Osteoblast (primary cell): ENCODE data around the gene CRY2. TPM values are rescaled to one million over a fixed set of nuclear protein-coding genes. Genes with fewer than 3 reads are reported as not detected.

Source experiments
- DNase-seq: peaks from one replicate; pipeline ENCODE4 v3.0.0; 2011; ENCODE audit warnings: low spot score, mixed read lengths; ENCODE audit not compliant: insufficient read length; ENCODE audit errors: missing footprints
- H2AFZ ChIP-seq: 2 replicates; pipeline ENCODE4 v1.6.0; 2011; ENCODE audit warnings: mild to moderate bottlenecking, low read length
- H3K27ac ChIP-seq: 2 replicates; pipeline ENCODE4 v1.5.1; 2011; ENCODE audit warnings: mild to moderate bottlenecking, low read depth, low read length, moderate library complexity
- H3K27me3 ChIP-seq: 2 replicates; pipeline ENCODE4 v1.6.0; 2012; ENCODE audit warnings: mild to moderate bottlenecking, control low read depth, inconsistent platforms, low read length, moderate library complexity; ENCODE audit not compliant: insufficient read depth
- H3K36me3 ChIP-seq: 2 replicates; pipeline ENCODE4 v1.5.1; 2011; ENCODE audit warnings: mild to moderate bottlenecking, low read length, control low read depth, moderate library complexity; ENCODE audit not compliant: insufficient read depth
- H3K4me1 ChIP-seq: 2 replicates; pipeline ENCODE4 v1.5.1; 2011; ENCODE audit warnings: mild to moderate bottlenecking, low read length, control low read depth, moderate library complexity; ENCODE audit not compliant: insufficient read depth
- H3K4me2 ChIP-seq: 2 replicates; pipeline ENCODE4 v1.6.0; 2011; ENCODE audit warnings: mild to moderate bottlenecking, low read length; ENCODE audit not compliant: insufficient read depth
- H3K4me3 ChIP-seq: fragments of 200-600 bp; sonication (generic); 3 replicates; pipeline ENCODE4 v1.5.1; 2012; ENCODE audit warnings: mild to moderate bottlenecking, low read length, inconsistent platforms; ENCODE audit not compliant: insufficient read depth
- H3K79me2 ChIP-seq: 2 replicates; pipeline ENCODE4 v1.6.0; 2012; ENCODE audit warnings: mild to moderate bottlenecking, low read length, control low read depth, inconsistent platforms; ENCODE audit not compliant: insufficient read depth
- H3K9me3 ChIP-seq: 2 replicates; pipeline ENCODE4 v1.5.1; 2011; ENCODE audit warnings: low read depth, low read length, control low read depth
- H4K20me1 ChIP-seq: 2 replicates; pipeline ENCODE4 v1.6.0; 2012; ENCODE audit warnings: mild to moderate bottlenecking, low read length, control low read depth; ENCODE audit not compliant: insufficient read depth
- CTCF ChIP-seq: IDR thresholded peaks from 2 replicates; pipeline ENCODE4 v1.5.1; 2011; ENCODE audit warnings: mild to moderate bottlenecking, low read depth, low read length, moderate library complexity; ENCODE audit errors: extremely low read depth
- total RNA-seq: library from RNA; depleted of rRNA; stranded (reverse); fragments of >200 nt; gene quantifications from 2 replicates; pipeline ENCODE4 v1.2.3, GENCODE V29; 2012

The CRY2 gene
- total RNA-seq, 1 donor, result 21.0 TPM

GRCh38 chr11:45913514-45913913 lies 66.2 kb downstream of the CRY2 start:
- Histone ChIP-seq H3K27me3 (no peaks in the 10 kb centered on the region), H3K79me2 (peaks cover 20% of the 10 kb centered on the region), H3K4me1 (peaks cover 10% of the 10 kb centered on the region), H2AFZ (no peak overlapping the region), H3K4me3 (no peak overlapping the region), H3K36me3 (peaks cover 29% of the 10 kb centered on the region), H3K4me2 (no peak overlapping the region), H3K9me3 (no peaks in the 10 kb centered on the region), H4K20me1 (peaks cover 16% of the 10 kb centered on the region), H3K27ac (no peak overlapping the region)
- no peak for TF ChIP-seq CTCF
- DNase-seq, result peak; percentile 26

DNA sequence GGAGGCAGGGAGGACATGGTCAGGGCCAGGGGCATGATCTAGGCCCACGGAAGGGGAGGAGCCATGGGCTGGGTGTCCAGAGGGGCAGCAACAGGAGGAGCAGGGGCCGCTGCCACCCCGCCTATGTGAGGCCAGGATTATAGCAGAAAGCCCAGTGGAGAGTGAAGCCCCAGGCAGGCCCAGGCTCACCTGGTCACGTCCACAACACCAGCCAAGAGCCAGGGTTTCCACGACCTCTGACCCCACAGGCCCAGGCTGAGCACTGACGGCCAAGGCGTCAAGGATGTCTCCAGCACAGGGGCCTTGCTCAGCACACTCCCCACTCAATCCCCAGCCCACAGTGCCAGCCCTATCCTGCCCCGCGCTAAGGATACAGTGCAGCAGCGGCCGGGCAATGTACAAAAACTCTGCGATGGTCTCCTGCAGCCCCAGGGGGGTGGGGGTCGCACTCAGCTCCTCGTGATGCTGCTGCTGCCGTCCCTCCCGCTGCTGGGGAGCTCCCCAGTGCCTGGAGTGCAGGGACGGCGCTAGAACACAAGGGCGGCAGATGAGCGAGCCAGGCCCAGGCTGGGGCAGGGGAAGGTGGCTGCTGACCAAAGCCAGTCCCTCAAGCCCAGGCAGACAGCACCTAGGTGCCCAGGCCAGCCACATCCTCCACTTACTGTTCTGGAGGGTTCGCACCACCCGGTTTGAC lies 66.8 kb downstream of the CRY2 start:
- Histone ChIP-seq H3K4me1 (peaks cover 11% of the 10 kb centered on the region), H3K27ac (no peak overlapping the region), H3K27me3 (no peaks in the 10 kb centered on the region), H2AFZ (no peak overlapping the region), H3K36me3 (peaks cover 29% of the 10 kb centered on the region), H3K9me3 (no peaks in the 10 kb centered on the region), H4K20me1 (peaks cover 16% of the 10 kb centered on the region), H3K4me3 (no peak overlapping the region), H3K79me2 (peaks cover 20% of the 10 kb centered on the region), H3K4me2 (no peak overlapping the region)
- no peak for TF ChIP-seq CTCF
- peak; percentile 58 for DNase-seq

DNA sequence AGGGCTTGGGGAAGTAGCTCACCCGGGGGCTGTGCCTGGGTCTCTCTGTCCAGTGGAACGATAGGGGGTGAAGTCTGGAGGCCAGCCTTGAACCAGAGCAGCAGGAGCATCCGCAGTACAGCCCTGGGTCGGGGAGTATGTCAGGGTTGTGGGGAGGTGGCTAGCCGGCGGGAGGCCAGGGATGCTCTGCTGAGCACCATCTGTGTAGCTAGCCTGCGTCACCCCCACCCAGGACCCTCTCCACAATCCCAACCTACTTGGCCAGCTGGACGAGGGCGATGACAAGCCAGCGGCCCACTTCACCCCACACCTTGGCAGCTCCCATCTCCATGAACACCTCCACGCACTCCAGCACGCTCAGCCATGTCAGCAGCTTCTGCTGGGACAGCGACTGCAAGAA lies 68.2 kb downstream of the CRY2 start:
- DNase-seq, result peak; percentile 26
- H3K27ac ChIP-seq, result no peak overlapping the region
- peaks cover 16% of the 10 kb centered on the region for H4K20me1 ChIP-seq
- no peaks in the 10 kb centered on the region for H3K27me3 ChIP-seq
- no peak for TF ChIP-seq CTCF
- H3K4me1 ChIP-seq, result peaks cover 11% of the 10 kb centered on the region
- H3K36me3 ChIP-seq, result peaks cover 29% of the 10 kb centered on the region
- H2AFZ ChIP-seq, result no peak overlapping the region
- H3K4me2 ChIP-seq, result no peak overlapping the region
- no peak overlapping the region for H3K4me3 ChIP-seq
- H3K9me3 ChIP-seq, result no peaks in the 10 kb centered on the region
- H3K79me2 ChIP-seq, result peaks cover 20% of the 10 kb centered on the region

DNA sequence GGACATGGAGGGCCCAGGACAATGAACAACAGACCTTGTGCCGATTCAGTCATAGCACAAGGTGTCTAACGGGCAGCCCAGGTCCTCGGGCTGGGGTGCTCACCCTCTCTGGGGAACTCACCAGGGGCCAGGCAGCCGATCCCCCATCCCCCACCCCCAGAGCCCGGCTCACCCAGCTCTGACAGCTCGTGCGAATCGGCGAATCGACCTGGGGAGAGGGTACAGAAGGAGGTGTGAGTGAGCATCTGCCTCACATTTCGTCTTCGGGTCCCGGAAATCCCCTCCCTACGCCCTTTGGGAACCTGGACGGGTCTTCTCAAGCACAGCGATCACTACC lies 70.0 kb downstream of the CRY2 start:
- H3K9me3 ChIP-seq, result no peaks in the 10 kb centered on the region
- peak overlapping the region; percentile 98 for H3K4me2 ChIP-seq
- H4K20me1 ChIP-seq, result peaks cover 13% of the 10 kb centered on the region
- peak; percentile 81 for DNase-seq
- H3K27ac ChIP-seq, result peak overlapping the region; percentile 84
- no peak for TF ChIP-seq CTCF
- peaks cover 15% of the 10 kb centered on the region for H3K27me3 ChIP-seq
- H3K36me3 ChIP-seq, result peaks cover 20% of the 10 kb centered on the region
- H3K79me2 ChIP-seq, result peaks cover 20% of the 10 kb centered on the region
- peak overlapping the region; percentile 91 for H2AFZ ChIP-seq
- peak overlapping the region; percentile 100 for H3K4me3 ChIP-seq
- H3K4me1 ChIP-seq, result peaks cover 11% of the 10 kb centered on the region
